Mucosa of rectum (tissue), 2 donors: ENCODE measurements around the gene CRACR2B.

ENCODE experiments used
- H3K27ac ChIP-seq, 2 donors: one replicate each; pipeline ENCODE4 v1.7.0; 2013; ENCODE audit warnings: inconsistent platforms in 2 of 2, low read depth in 2 of 2, low read length in 2 of 2
- H3K27me3 ChIP-seq, 2 donors: one replicate each; pipeline ENCODE4 v1.7.0; 2013; ENCODE audit warnings: low read length in 2 of 2; ENCODE audit not compliant: control insufficient read depth in 2 of 2, insufficient read depth in 2 of 2
- H3K36me3 ChIP-seq, 2 donors: one replicate each; pipeline ENCODE4 v1.7.0; 2013; ENCODE audit warnings: low read length in 2 of 2; ENCODE audit not compliant: control insufficient read depth in 2 of 2, insufficient read depth in 2 of 2
- H3K4me1 ChIP-seq, 2 donors: one replicate each; pipeline ENCODE4 v1.7.0; 2013; ENCODE audit warnings: low read length in 2 of 2, mild to moderate bottlenecking in 1 of 2; ENCODE audit not compliant: control insufficient read depth in 2 of 2, insufficient read depth in 2 of 2
- H3K4me3 ChIP-seq, 2 donors: one replicate each; pipeline ENCODE4 v1.7.0; 2013; ENCODE audit warnings: low read length in 2 of 2
- H3K9ac ChIP-seq, 2 donors: one replicate each; pipeline ENCODE4 v1.7.0; 2013; ENCODE audit warnings: low read length in 2 of 2, low read depth in 1 of 2, mild to moderate bottlenecking in 1 of 2
- H3K9me3 ChIP-seq, 2 donors: one replicate each; pipeline ENCODE4 v1.7.0; 2013; ENCODE audit warnings: low read length in 2 of 2; ENCODE audit not compliant: control insufficient read depth in 2 of 2
- donor health status: healthy.
- donor health status: Normal muscosa, but diverticular disease.

The CRACR2B gene

DNA sequence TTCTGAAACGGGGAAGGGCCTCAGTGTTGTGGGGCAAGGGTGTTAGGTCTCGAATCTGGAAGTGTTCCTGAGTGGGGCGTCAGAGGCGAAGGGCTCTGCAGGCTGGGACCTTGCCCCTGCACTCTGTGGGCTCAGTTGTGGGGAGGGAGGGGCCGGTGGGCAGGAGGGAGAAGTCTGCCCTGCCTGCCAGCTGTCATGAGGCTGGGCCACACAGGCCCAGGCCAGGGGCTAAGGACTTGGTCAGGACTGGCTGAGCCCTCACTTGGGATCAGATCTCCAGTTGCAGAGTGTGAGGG lies at the start of gene CRACR2B:
TSS of gene CRACR2B (plus strand) at position 23 of the 296 bp plus-strand sequence. CDS start 689 bp downstream, outside the sequence.
- Histone ChIP-seq H3K9ac (peak within 1 kb of the TSS; percentile 48 to 93), H3K4me1 (peaks cover 53 to 78% of the 10 kb centered on the region in 2 donors), H3K36me3 (peaks cover 8 to 9% of the 10 kb centered on the region in 2 donors), H3K9me3 (no peaks in the 10 kb centered on the region), H3K27ac (peak within 1 kb of the TSS; percentile 89 to 91), H3K4me3 (peak within 1 kb of the TSS; percentile 60 to 74), H3K27me3 (no peaks in the 10 kb centered on the region)

DNA sequence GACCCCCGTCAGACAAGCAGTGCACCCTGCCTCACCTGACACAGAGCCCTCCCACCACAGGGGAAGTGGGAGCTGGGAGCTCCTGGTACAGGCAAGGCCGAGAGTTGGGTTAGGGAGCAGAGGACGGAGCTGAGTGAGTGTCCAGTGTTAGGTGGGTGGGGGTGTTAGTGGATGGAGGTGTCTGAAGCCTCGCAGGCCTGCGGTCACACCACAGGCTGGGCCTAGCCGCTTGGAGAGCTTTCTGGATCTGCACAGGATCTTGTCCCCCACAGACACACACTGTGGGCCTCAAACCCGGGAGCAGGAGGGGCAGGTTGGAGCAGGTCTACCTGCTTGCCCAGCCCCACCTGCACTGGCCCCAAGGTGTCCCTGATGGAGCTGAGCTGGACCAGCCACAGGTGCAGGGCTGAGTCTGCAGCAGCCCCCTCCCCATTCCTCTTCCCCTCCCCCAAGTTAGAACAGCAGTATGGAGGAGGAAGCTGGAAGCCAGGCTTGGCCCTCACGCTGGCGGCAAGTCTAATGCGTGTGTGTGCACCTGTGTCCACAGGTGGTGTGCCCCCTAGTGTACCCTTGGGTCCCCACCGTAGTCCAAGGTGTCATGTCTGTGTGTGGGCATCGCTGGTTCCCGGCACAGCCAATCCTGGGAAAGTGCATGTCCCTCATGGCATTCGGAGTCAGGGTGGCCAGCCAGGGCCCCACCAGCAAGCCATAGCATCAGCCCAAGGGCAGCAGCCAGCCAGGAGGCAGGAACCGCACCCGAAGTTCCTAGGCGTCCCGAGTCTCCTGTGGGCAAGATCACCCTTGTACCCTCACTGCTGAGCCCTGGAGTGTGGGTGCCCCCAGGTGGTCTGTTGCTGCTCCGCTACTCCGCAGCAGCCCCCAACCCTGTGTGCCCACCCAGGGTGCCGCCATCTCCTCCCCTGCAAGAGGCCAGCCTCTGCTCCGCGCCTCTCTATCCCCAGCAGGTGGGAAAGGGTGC lies 48.5 kb upstream of the CRACR2B start:
- H3K27ac ChIP-seq: no peak overlapping the region
- no peaks in the 10 kb centered on the region for H3K9me3 ChIP-seq
- H3K36me3 ChIP-seq: no peaks in the 10 kb centered on the region
- no peak overlapping the region for H3K4me3 ChIP-seq
- no peak overlapping the region for H3K9ac ChIP-seq
- H3K27me3 ChIP-seq: no peaks in the 10 kb centered on the region
- peaks cover 17 to 23% of the 10 kb centered on the region in 2 donors for H3K4me1 ChIP-seq

DNA sequence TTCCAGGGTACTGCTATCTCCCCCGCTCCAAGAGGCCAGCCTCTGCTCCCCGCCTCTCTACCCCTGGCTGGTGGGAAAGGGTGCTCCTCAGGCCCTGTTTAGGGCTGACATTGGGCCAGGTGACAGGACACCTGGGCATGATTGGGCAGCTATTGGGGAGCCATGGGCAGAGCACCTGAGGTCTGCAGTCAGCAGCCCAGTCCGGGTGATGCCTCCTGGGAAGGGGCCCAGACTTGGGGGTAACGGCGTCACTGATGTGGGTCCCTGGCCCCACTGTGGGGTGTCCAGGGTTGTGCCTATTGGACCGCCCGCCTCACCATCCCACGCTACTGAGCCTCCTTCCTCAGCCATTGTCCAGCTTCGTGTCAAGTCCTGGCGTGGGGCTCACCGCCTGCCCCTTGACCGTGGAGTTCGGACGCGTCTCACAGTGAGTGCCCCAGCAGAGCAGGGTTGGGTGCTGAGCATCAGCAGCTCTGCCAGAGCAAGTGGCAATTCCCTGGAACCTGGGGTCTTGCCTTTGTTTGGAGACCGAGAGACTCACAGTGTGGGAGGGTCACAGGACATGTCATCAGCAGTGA lies 47.7 kb upstream of the CRACR2B start:
- H3K4me3 ChIP-seq: no peak overlapping the region
- H3K9me3 ChIP-seq: no peaks in the 10 kb centered on the region
- H3K36me3 ChIP-seq: no peaks in the 10 kb centered on the region
- no peak overlapping the region for H3K9ac ChIP-seq
- peaks cover 17 to 21% of the 10 kb centered on the region in 2 donors for H3K4me1 ChIP-seq
- no peaks in the 10 kb centered on the region for H3K27me3 ChIP-seq
- H3K27ac ChIP-seq: no peak overlapping the region

DNA sequence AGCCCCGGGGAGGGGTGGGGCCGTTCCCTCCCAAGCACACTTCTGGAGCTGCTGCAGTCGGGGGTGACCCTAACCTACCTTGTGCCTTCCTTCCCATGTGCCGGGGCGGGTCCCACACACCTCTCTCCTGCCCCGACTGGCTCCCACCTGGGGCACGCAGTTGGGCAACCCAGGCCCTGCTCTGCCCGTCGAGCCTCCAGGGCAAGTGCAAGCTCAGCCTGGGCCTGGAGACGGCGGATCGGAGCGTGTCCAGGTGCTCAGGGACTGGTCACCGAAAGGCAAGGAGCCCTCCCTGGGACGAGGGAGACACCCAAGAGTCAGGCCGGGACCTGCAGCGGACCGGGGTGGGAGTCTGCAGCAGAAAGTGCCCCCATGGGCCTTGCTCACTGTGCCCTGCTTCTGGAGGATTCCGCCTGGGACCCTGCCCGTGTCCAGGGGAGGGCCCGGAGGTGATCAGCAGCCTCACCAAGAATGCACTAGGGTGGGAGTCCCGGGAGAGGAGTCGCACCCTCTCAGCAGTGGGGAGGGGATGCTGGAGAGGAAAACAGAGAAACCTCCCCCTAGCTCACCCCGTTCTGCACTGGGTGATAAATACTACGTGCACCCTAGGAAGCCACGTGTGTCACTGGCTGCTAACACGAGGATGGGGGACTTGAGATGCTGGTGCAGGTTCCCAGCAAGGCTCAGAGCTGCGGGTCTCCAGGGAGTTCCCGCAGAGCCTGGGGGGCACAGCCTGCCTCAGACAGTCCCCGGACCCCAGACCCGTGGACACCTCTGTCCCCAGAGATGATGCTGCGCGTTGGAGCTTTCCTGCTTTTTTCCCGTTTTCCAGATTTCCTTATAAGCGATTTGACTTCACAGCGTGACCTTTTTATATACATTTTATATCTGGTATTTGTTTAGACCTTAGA lies 45.2 kb upstream of the CRACR2B start:
- H3K9me3 ChIP-seq: no peaks in the 10 kb centered on the region
- H3K27me3 ChIP-seq: no peaks in the 10 kb centered on the region
- H3K4me1 ChIP-seq: peaks cover 8 to 10% of the 10 kb centered on the region in 2 donors
- no peak overlapping the region for H3K4me3 ChIP-seq
- no peak overlapping the region for H3K27ac ChIP-seq
- no peak overlapping the region for H3K9ac ChIP-seq
- H3K36me3 ChIP-seq: no peaks in the 10 kb centered on the region

DNA sequence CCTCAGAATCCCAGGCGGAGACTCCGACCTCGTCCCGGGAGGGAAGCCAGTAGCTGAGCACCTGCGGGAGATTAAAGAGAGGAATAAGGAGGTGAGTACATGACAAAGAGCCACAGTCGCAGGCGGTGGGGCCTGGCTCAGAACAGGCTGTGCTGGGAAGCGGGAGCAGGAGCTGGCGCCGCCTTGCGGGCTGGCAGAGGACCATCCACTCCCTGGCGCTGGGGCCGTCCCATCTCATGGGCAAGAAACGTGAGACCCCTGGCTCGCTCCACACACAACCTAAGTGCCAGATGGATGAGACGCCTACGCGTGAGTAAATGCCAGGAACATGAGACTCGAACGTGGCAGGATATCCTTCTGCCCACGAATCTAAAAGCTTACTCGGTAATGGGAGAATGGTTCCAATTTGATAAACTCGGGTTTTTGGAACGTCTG lies 44.1 kb upstream of the CRACR2B start:
- Histone ChIP-seq H3K27me3 (no peaks in the 10 kb centered on the region), H3K4me3 (no peak overlapping the region)

DNA sequence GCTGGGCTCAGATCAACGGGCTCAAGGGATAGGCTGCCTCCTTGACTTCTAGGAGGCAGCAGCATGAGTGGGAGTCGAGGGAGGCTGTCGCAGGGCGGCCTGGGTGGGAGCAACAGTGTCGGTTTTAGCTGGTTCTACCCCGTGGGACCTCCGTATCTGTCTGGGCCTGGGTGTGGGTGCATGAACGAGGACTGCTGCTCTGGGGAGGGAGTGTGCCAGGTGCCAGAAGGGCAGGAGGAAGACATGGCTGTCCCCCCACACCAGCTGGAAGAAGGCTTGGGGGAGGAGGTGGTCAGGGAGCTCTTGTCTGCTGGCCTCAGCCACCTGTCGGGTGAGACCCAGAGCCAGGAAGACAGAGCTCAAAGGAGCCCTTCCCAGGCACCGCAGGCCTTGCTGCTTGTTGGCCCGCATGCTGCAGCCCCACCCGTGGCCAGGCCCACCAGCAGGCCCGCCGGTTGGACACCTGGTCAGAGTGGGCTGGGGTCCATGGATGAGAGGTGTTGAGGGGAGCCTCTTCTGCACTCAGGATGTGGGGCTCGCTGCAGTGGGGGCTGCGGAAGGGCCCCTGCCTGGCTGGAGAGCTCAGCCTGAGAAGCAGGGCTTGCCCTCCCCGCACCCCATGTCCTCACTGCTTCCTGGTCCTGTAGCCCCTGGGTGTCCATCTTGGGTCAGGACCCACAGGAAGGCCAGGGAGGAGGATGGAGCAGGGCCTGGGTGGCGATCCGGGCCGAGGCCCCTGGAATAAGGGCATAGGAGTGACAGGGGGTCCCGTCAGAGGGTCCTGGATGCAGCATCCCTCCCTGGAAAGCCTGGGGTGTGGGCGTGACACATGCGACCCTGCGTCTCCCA lies 41.3 kb upstream of the CRACR2B start:
- H3K4me1 ChIP-seq: peaks cover 2 to 3% of the 10 kb centered on the region in 2 donors
- peaks cover 0 to 7% of the 10 kb centered on the region in 2 donors for H3K27me3 ChIP-seq
- H3K9ac ChIP-seq: no peak overlapping the region
- H3K27ac ChIP-seq: no peak overlapping the region
- no peaks in the 10 kb centered on the region for H3K9me3 ChIP-seq
- H3K36me3 ChIP-seq: no peaks in the 10 kb centered on the region
- H3K4me3 ChIP-seq: no peak overlapping the region

More for the DNA sequence above, 44.1 kb upstream of the CRACR2B start:
- Histone ChIP-seq H3K4me1 (peaks cover 2 to 3% of the 10 kb centered on the region in 2 donors), H3K9ac (no peak overlapping the region), H3K27ac (no peak overlapping the region), H3K36me3 (no peaks in the 10 kb centered on the region), H3K9me3 (no peaks in the 10 kb centered on the region)

DNA sequence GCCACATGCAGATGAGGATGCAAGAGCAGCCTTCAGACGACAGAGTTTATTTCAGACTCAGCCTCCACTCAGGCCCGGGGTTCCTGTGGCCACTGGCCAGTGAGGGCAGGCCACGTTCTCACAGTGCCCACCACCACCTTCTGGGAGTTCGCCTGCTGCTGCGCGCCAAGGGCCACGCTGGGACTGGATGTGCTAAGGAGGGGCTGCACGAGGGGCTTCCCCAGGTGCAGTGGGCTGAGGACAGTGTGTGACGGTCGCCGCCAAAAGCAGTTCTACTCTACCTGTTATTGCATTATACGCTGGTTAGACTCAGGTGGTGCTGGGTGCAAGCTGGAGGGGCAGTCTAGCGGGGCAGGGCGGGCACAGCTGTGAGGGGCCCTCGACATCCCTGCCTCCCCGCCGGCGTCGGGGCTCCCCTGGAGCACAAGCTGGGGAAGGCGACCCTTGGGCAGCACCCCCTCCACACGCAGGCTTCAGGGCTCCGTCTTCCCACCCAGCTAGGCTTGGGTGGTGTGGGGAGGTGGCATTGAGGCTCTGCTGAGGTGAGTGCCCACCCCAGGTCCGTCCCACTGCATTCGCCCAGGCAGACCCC lies 40.5 kb upstream of the CRACR2B start:
- Histone ChIP-seq H3K4me1 (peaks cover 2 to 3% of the 10 kb centered on the region in 2 donors), H3K9me3 (no peaks in the 10 kb centered on the region), H3K4me3 (no peak overlapping the region), H3K27me3 (peaks cover 0 to 7% of the 10 kb centered on the region in 2 donors), H3K36me3 (no peaks in the 10 kb centered on the region), H3K9ac (no peak overlapping the region), H3K27ac (no peak overlapping the region)

DNA sequence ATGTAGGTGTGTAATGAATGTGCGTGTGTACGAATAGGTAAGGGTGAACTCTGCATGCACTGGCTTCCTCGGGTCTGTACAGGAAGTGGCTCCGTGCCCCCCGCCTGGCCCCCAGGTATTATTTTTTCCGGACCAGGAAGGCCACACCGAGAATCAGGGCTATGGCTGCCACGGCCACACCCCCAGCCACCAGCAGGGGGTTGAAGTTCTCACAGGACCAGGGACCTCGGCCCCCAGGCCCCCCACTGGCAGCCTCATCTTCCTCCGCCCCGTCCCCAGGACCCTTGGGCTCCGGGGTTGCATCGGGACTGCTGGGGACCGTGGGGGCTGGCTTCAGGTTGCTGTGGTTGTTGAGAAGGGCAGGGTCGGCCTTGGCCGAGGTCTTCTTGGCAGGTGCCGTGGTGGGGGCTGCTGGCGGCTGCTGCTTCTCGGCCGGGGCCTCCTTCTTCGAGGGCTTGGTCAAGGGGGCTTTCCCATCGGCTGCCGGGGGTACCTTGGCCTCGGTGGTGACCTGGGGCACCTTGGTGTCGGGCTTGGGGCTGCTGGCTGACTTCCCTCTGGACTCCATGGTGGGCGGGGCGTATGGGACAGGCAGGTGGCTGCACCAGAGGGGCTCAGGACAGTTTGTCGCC lies 39.6 kb upstream of the CRACR2B start:
- Histone ChIP-seq H3K9ac (no peak overlapping the region), H3K27ac (no peak overlapping the region), H3K4me1 (peaks cover 0 to 3% of the 10 kb centered on the region in 2 donors), H3K27me3 (peaks cover 0 to 7% of the 10 kb centered on the region in 2 donors), H3K9me3 (no peaks in the 10 kb centered on the region), H3K4me3 (no peak overlapping the region), H3K36me3 (no peaks in the 10 kb centered on the region)
